IPS DF 6.9 (cell line): ENCODE data around the gene TAS1R2.

Experiments
- DNase-seq: peaks from one replicate; pipeline ENCODE4 v3.0.0-alpha.2; 2013; ENCODE audit warnings: low read depth, low spot score
- H3K27ac ChIP-seq: one replicate; pipeline ENCODE4 v1.5.1; 2013; ENCODE audit warnings: low read length, control low read depth
- H3K27me3 ChIP-seq: 2 replicates; pipeline ENCODE4 v1.6.1; 2013; ENCODE audit warnings: mild to moderate bottlenecking, low read length; ENCODE audit not compliant: control insufficient read depth, insufficient read depth
- H3K36me3 ChIP-seq: 2 replicates; pipeline ENCODE4 v1.6.1; 2013; ENCODE audit warnings: low read length; ENCODE audit not compliant: control insufficient read depth, insufficient read depth
- H3K4me1 ChIP-seq: 2 replicates; pipeline ENCODE4 v1.6.1; 2013; ENCODE audit warnings: low read length; ENCODE audit not compliant: control insufficient read depth, insufficient read depth
- H3K4me3 ChIP-seq: 2 replicates; pipeline ENCODE4 v1.5.1; 2013; ENCODE audit warnings: mild to moderate bottlenecking, low read length
- H3K9me3 ChIP-seq: 2 replicates; pipeline ENCODE4 v1.6.1; 2013; ENCODE audit warnings: low read length, inconsistent platforms; ENCODE audit not compliant: control insufficient read depth, insufficient read depth
- WGBS: extraction: QIAGEN DNeasy Blood & Tissue Kit; methylation state at CpG from one replicate; pipeline ENCODE4 v1.1.7; 2013; ENCODE audit warnings: mixed read lengths, missing lambda C conversion rate; ENCODE audit not compliant: insufficient read length, insufficient coverage; 5-methylcytosine and 5-hydroxymethylcytosine counted together

The TAS1R2 gene

DNA sequence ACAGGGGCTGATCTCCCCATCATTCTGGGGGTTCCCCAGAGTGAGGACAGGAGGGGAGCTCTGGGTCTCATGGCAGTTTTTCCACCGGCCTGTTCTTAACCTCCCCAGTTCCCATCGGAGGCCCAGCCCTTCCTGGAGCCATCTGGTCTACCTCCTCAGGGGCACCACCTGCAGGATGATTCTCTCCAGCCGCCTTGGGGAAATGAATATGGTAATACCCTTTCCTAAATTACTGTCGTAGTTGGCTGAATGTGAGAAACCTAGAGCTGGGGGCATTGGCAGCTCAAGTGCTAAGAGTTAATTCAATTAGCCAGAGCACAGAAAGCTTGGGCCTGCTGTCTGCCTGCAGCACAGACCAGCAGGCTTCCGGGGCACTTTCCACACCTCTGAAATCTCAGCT, 64.9 kb downstream of the TAS1R2 start:
- no CpG with 5 or more reads among the region's 5 CpGs for WGBS

GRCh38 chr1:18794051-18794450, 65.4 kb downstream of the TAS1R2 start:
- Histone ChIP-seq H3K4me1 (0 out of 2 replicates have a peak, but pooled peaks cover 2% of the 10 kb centered on the region), H3K4me3 (no peak overlapping the region), H3K27ac (no peak overlapping the region), H3K36me3 (no peaks in the 10 kb centered on the region), H3K27me3 (no peaks in the 10 kb centered on the region), H3K9me3 (no peaks in the 10 kb centered on the region)
- no CpG with 5 or more reads among the region's 10 CpGs for WGBS
- no peak for DNase-seq

More for the DNA sequence above, 64.9 kb downstream of the TAS1R2 start:
- DNase-seq: peak; percentile 29
- Histone ChIP-seq H3K27ac (no peak overlapping the region), H3K9me3 (no peaks in the 10 kb centered on the region), H3K27me3 (no peaks in the 10 kb centered on the region), H3K36me3 (no peaks in the 10 kb centered on the region), H3K4me3 (no peak overlapping the region), H3K4me1 (0 out of 2 replicates have a peak, but pooled peaks cover 2% of the 10 kb centered on the region)

- H3K4me1 ChIP-seq: 0 out of 2 replicates have a peak, but pooled peaks cover 2% of the 10 kb centered on the region
- no peak overlapping the region for H3K27ac ChIP-seq
- no peak overlapping the region for H3K4me3 ChIP-seq
- H3K27me3 ChIP-seq: no peaks in the 10 kb centered on the region
- no CpG with 5 or more reads among the region's 10 CpGs for WGBS
- DNase-seq: no peak
- no peaks in the 10 kb centered on the region for H3K36me3 ChIP-seq
- no peaks in the 10 kb centered on the region for H3K9me3 ChIP-seq
These were observed 66.3 kb downstream of the TAS1R2 start for GRCh38 chr1:18793164-18793563.

DNA sequence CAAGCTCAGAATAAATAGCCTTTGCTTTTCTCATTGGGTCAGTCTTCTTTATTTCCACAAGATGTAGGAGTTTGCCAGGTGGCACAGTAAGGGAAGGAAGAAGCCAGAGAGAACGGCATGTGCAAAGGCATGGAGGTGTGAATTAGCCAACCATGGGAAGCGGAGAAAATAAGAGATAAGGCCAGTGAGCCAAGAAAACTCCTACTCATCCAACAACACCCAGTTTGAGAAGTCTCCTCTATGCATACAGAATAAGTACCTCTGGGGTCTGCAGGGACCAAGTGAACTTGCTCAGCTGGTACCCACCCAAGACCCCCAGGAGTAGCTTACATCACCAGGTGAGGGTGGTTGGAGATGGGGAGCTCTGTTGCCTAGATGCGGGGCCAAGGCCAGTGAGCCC, 66.7 kb downstream of the TAS1R2 start:
- no peaks in the 10 kb centered on the region for H3K9me3 ChIP-seq
- H3K4me1 ChIP-seq: 0 out of 2 replicates have a peak, but pooled peaks cover 2% of the 10 kb centered on the region
- WGBS: no CpG with 5 or more reads among the region's 3 CpGs
- H3K27ac ChIP-seq: no peak overlapping the region
- no peaks in the 10 kb centered on the region for H3K27me3 ChIP-seq
- no peaks in the 10 kb centered on the region for H3K36me3 ChIP-seq
- H3K4me3 ChIP-seq: no peak overlapping the region
- no peak for DNase-seq
